GM20000 (cell line): ENCODE measurements around the gene SORBS1.

ENCODE experiments used
- DNase-seq: peaks from one replicate; pipeline ENCODE4 v3.0.0; 2012; ENCODE audit warnings: low spot score
- CTCF ChIP-seq: IDR thresholded peaks from 2 replicates; pipeline ENCODE4 v1.5.1; 2012; ENCODE audit warnings: mild to moderate bottlenecking, control low read depth; ENCODE audit errors: extremely low read depth, missing control alignments

SORBS1 gene

GRCh38 chr10:95392217-95392584 is 169.0 kb downstream of the SORBS1 start:
- no peak for TF ChIP-seq CTCF
- DNase-seq: no peak

- DNase-seq: no peak
- no peak for TF ChIP-seq CTCF
These were observed 169.5 kb downstream of the SORBS1 start for GRCh38 chr10:95391581-95392216.

- DNase-seq: no peak
- no peak for TF ChIP-seq CTCF
These were observed 170.0 kb downstream of the SORBS1 start for GRCh38 chr10:95391164-95391563.

- no peak for TF ChIP-seq CTCF
- DNase-seq: no peak
These were observed 171.2 kb downstream of the SORBS1 start for GRCh38 chr10:95389982-95390381.

GRCh38 chr10:95389176-95389575 is 172.0 kb downstream of the SORBS1 start:
- TF ChIP-seq CTCF: no peak
- DNase-seq: no peak

GRCh38 chr10:95388539-95388938 is 172.6 kb downstream of the SORBS1 start:
- TF ChIP-seq CTCF: no peak
- no peak for DNase-seq

- TF ChIP-seq CTCF: no peak
These were observed 173.1 kb downstream of the SORBS1 start for GRCh38 chr10:95388109-95388471.

More at GRCh38 chr10:95388109-95388471, 173.1 kb downstream of the SORBS1 start:
- DNase-seq: no peak
